ENCODE results near the gene CASK. TPM values are rescaled to one million over a fixed set of nuclear protein-coding genes. Genes with fewer than 3 reads are reported as not detected.

The CASK gene
- total and polyA plus RNA-seq, 4 donors: 3.6 to 14.8 (median 6.2) TPM

DNA sequence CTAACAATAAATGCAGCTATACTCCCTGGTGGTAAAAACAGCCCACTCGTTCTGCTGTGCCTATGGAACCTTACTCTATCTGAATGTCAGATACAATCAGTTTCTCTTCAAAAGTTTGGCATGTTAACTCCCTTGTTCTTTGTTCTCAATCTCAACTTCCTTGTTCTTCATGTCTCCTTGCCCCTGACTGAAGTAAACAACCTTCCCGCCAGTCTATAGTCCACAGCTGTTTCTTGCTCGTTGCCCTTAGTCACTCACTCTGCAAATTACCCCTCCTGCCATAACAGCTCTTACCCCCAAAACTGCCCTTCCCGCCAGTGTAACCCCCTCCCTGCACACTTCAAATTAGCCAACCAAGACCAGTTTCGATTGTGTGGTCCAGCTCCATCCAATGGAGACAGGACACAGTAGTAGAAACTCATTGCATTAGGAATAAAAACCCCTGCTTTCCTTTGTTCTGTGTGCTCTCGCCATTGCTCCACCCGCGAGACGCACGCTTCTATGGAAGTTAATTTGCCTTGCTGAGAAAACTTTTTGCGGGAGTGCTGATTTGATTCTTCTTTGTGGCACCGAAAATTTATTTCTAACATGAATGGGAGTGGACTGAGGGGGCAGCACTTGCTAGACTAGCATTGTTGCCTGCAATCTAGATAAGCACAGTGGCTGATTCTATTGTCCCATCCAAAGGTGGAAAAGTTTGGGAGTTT, 206.4 kb downstream of the CASK start:
- Histone ChIP-seq H3K27ac (ENCODE audit: low read depth in 1 of 2, low read length in 2 of 2) (no peak overlapping the region), H3K4me3 (ENCODE audit: low read depth in 1 of 3, low read length in 3 of 3) (no peak overlapping the region), H3K36me3 (ENCODE audit: control insufficient read depth in 4 of 4, insufficient read depth in 3 of 4, low read depth in 1 of 4, low read length in 3 of 4) (no peaks in the 10 kb centered on the region), H3K9me3 (ENCODE audit: control insufficient read depth in 4 of 4, low read length in 3 of 4) (peaks cover 0 to 5% (median 2%) of the 10 kb centered on the region in 4 donors), H3K9ac (ENCODE audit: low read depth in 1 of 2, low read length in 2 of 2) (no peak overlapping the region), H3K4me1 (ENCODE audit: control insufficient read depth in 4 of 4, insufficient read depth in 4 of 4, low read length in 3 of 4) (no peaks in the 10 kb centered on the region), H3K27me3 (ENCODE audit: control insufficient read depth in 4 of 4, insufficient read depth in 4 of 4, low read length in 3 of 4) (no peaks in the 10 kb centered on the region)
- no peak for TF ChIP-seq TAF1 (conservative IDR thresholded peaks at IDR 0.05)
- no peak for TF ChIP-seq RXRA (IDR thresholded peaks at IDR 0.05)
- TF ChIP-seq, protein P1, sequence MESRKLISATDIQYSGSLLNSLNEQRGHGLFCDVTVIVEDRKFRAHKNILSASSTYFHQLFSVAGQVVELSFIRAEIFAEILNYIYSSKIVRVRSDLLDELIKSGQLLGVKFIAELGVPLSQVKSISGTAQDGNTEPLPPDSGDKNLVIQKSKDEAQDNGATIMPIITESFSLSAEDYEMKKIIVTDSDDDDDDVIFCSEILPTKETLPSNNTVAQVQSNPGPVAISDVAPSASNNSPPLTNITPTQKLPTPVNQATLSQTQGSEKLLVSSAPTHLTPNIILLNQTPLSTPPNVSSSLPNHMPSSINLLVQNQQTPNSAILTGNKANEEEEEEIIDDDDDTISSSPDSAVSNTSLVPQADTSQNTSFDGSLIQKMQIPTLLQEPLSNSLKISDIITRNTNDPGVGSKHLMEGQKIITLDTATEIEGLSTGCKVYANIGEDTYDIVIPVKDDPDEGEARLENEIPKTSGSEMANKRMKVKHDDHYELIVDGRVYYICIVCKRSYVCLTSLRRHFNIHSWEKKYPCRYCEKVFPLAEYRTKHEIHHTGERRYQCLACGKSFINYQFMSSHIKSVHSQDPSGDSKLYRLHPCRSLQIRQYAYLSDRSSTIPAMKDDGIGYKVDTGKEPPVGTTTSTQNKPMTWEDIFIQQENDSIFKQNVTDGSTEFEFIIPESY (IDR thresholded peaks at IDR 0.05): no peak
- TF ChIP-seq GABPA (IDR thresholded peaks at IDR 0.05 in 1 of 2, conservative IDR thresholded peaks at IDR 0.05 in 1 of 2): no peak
- no peak for TF ChIP-seq SP1 (IDR thresholded peaks at IDR 0.05)
- TF ChIP-seq, protein P2, sequence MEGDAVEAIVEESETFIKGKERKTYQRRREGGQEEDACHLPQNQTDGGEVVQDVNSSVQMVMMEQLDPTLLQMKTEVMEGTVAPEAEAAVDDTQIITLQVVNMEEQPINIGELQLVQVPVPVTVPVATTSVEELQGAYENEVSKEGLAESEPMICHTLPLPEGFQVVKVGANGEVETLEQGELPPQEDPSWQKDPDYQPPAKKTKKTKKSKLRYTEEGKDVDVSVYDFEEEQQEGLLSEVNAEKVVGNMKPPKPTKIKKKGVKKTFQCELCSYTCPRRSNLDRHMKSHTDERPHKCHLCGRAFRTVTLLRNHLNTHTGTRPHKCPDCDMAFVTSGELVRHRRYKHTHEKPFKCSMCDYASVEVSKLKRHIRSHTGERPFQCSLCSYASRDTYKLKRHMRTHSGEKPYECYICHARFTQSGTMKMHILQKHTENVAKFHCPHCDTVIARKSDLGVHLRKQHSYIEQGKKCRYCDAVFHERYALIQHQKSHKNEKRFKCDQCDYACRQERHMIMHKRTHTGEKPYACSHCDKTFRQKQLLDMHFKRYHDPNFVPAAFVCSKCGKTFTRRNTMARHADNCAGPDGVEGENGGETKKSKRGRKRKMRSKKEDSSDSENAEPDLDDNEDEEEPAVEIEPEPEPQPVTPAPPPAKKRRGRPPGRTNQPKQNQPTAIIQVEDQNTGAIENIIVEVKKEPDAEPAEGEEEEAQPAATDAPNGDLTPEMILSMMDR (IDR thresholded peaks at IDR 0.05; ENCODE audit: low read depth, low read length, missing input control): no peak
- TF ChIP-seq, protein P3, sequence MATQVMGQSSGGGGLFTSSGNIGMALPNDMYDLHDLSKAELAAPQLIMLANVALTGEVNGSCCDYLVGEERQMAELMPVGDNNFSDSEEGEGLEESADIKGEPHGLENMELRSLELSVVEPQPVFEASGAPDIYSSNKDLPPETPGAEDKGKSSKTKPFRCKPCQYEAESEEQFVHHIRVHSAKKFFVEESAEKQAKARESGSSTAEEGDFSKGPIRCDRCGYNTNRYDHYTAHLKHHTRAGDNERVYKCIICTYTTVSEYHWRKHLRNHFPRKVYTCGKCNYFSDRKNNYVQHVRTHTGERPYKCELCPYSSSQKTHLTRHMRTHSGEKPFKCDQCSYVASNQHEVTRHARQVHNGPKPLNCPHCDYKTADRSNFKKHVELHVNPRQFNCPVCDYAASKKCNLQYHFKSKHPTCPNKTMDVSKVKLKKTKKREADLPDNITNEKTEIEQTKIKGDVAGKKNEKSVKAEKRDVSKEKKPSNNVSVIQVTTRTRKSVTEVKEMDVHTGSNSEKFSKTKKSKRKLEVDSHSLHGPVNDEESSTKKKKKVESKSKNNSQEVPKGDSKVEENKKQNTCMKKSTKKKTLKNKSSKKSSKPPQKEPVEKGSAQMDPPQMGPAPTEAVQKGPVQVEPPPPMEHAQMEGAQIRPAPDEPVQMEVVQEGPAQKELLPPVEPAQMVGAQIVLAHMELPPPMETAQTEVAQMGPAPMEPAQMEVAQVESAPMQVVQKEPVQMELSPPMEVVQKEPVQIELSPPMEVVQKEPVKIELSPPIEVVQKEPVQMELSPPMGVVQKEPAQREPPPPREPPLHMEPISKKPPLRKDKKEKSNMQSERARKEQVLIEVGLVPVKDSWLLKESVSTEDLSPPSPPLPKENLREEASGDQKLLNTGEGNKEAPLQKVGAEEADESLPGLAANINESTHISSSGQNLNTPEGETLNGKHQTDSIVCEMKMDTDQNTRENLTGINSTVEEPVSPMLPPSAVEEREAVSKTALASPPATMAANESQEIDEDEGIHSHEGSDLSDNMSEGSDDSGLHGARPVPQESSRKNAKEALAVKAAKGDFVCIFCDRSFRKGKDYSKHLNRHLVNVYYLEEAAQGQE (IDR thresholded peaks at IDR 0.05): no peak
- no peak for TF ChIP-seq EGR1 (IDR thresholded peaks at IDR 0.05; ENCODE audit: low read depth in 2 of 2)
- TF ChIP-seq NR2F2 (IDR thresholded peaks at IDR 0.05): no peak
- TF ChIP-seq HNF4G (IDR thresholded peaks at IDR 0.05): no peak
- no peak for TF ChIP-seq YY1 (IDR thresholded peaks at IDR 0.05)
- TF ChIP-seq HNF4A (conservative IDR thresholded peaks at IDR 0.05): no peak
- WGBS: 92% methylated on average over 12 of the region's 12 CpGs
- no peak for DNase-seq (ENCODE audit: low spot score)

DNA sequence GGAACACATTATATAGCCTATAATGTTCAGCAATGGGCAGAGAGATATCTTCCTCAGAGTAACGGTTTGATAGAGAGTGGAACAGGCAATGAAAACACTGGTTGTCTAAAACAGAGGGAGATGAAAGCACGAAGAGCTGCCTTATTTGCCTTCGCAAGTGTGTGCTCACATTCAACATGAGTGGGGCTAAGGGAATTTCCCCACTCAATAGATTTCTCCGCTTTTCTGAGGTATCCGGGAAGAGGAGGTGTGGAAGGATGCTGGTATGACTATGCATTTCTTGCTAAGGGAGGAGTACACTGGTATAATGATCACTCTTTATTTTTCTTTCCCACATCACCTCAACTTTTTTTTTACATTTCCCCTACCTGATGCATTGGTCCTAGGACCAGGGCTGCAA, 207.1 kb downstream of the CASK start:
- no peaks in the 10 kb centered on the region for H3K4me1 ChIP-seq (ENCODE audit: control insufficient read depth in 4 of 4, insufficient read depth in 4 of 4, low read length in 3 of 4)
- H3K27ac ChIP-seq (ENCODE audit: low read depth in 1 of 2, low read length in 2 of 2): no peak overlapping the region
- no peak overlapping the region for H3K4me3 ChIP-seq (ENCODE audit: low read depth in 1 of 3, low read length in 3 of 3)
- H3K27me3 ChIP-seq (ENCODE audit: control insufficient read depth in 4 of 4, insufficient read depth in 4 of 4, low read length in 3 of 4): no peaks in the 10 kb centered on the region
- H3K36me3 ChIP-seq (ENCODE audit: control insufficient read depth in 4 of 4, insufficient read depth in 3 of 4, low read depth in 1 of 4, low read length in 3 of 4): no peaks in the 10 kb centered on the region
- 96% methylated on average over 5 of the region's 5 CpGs for WGBS
- no peak overlapping the region for H3K9ac ChIP-seq (ENCODE audit: low read depth in 1 of 2, low read length in 2 of 2)
- DNase-seq (ENCODE audit: low spot score): no peak
- H3K9me3 ChIP-seq (ENCODE audit: control insufficient read depth in 4 of 4, low read length in 3 of 4): peaks cover 0 to 5% (median 2%) of the 10 kb centered on the region in 4 donors
- no peak for TF ChIP-seq HNF4G (IDR thresholded peaks at IDR 0.05)
- TF ChIP-seq EGR1 (IDR thresholded peaks at IDR 0.05; ENCODE audit: low read depth in 2 of 2): no peak
- TF ChIP-seq, protein P4, sequence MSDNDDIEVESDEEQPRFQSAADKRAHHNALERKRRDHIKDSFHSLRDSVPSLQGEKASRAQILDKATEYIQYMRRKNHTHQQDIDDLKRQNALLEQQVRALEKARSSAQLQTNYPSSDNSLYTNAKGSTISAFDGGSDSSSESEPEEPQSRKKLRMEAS (IDR thresholded peaks at IDR 0.05): no peak
- no peak for TF ChIP-seq FOXA1 (IDR thresholded peaks at IDR 0.05)
- no peak for TF ChIP-seq SP1 (IDR thresholded peaks at IDR 0.05)
- TF ChIP-seq, protein P3 (IDR thresholded peaks at IDR 0.05): no peak
- no peak for TF ChIP-seq RAD21 (IDR thresholded peaks at IDR 0.05)
- no peak for TF ChIP-seq YY1 (IDR thresholded peaks at IDR 0.05)
- no peak for TF ChIP-seq HNF4A (conservative IDR thresholded peaks at IDR 0.05)
- TF ChIP-seq NR2F2 (IDR thresholded peaks at IDR 0.05): no peak
- TF ChIP-seq, protein P2 (IDR thresholded peaks at IDR 0.05; ENCODE audit: low read depth, low read length, missing input control): no peak
